Fibroblast of upper back skin (primary cell): Measurements from ENCODE around the gene PPP2R2C.

Experiments
- DNase-seq: peaks from one replicate; pipeline ENCODE4 v3.0.0-alpha.2; 2013

Gene PPP2R2C

GRCh38 chr4:6298852-6299251 lies 173.6 kb downstream of the PPP2R2C start:
- no peak for DNase-seq

GRCh38 chr4:6298035-6298434 lies 174.4 kb downstream of the PPP2R2C start:
- no peak for DNase-seq

- DNase-seq: no peak
Measured at GRCh38 chr4:6297266-6297815, 175.1 kb downstream of the PPP2R2C start.

GRCh38 chr4:6296026-6296425 lies 176.4 kb downstream of the PPP2R2C start:
- no peak for DNase-seq

- DNase-seq: no peak
Measured at GRCh38 chr4:6295495-6295894, 176.9 kb downstream of the PPP2R2C start.

GRCh38 chr4:6294705-6295421 lies 177.6 kb downstream of the PPP2R2C start:
- no peak for DNase-seq

GRCh38 chr4:6293661-6294060 lies 178.8 kb downstream of the PPP2R2C start:
- no peak for DNase-seq

- DNase-seq: no peak
Measured at GRCh38 chr4:6293097-6293445, 179.3 kb downstream of the PPP2R2C start.

GRCh38 chr4:6292376-6293096 lies 179.9 kb downstream of the PPP2R2C start:
- DNase-seq: no peak

- no peak for DNase-seq
Measured at GRCh38 chr4:6291784-6292297, 180.6 kb downstream of the PPP2R2C start.

- DNase-seq: no peak
Measured at GRCh38 chr4:6290769-6291547, 181.5 kb downstream of the PPP2R2C start.

- no peak for DNase-seq
Measured at GRCh38 chr4:6290256-6290655, 182.2 kb downstream of the PPP2R2C start.

- DNase-seq: no peak
Measured at GRCh38 chr4:6288871-6289270, 183.5 kb downstream of the PPP2R2C start.

GRCh38 chr4:6288342-6288741 lies 184.1 kb downstream of the PPP2R2C start:
- DNase-seq: no peak

- no peak for DNase-seq
Measured at GRCh38 chr4:6287017-6287788, 185.2 kb downstream of the PPP2R2C start.

GRCh38 chr4:6283282-6283681 lies 189.1 kb downstream of the PPP2R2C start:
- no peak for DNase-seq

GRCh38 chr4:6282314-6282771 lies 190.1 kb downstream of the PPP2R2C start:
- DNase-seq: peak; percentile 36

- DNase-seq: no peak
Measured at GRCh38 chr4:6281436-6282313, 190.7 kb downstream of the PPP2R2C start.

- no peak for DNase-seq
Measured at GRCh38 chr4:6280365-6280996, 191.9 kb downstream of the PPP2R2C start.

- DNase-seq: no peak
Measured at GRCh38 chr4:6279582-6280289, 192.7 kb downstream of the PPP2R2C start.
